ENCODE data around the gene INAFM1. TPM values are rescaled to one million over a fixed set of nuclear protein-coding genes. Genes with fewer than 3 reads are reported as not detected.
A peak's percentile ranks its signal among the peaks of the same experiment; 100 is the strongest.

The INAFM1 gene
- polyA plus RNA-seq, 1 experiment: 2.4 TPM

GRCh38 chr19:47239152-47239551, 35.5 kb upstream of the INAFM1 start:
- Histone ChIP-seq H3K9me3 (ENCODE audit: control insufficient read depth, insufficient read depth, low read length) (no peaks in the 10 kb centered on the region; the same call in 1 of the 2 replicates), H3K27me3 (ENCODE audit: control insufficient read depth, insufficient read depth, low read length) (no peaks in the 10 kb centered on the region), H3K27ac (ENCODE audit: low read depth, low read length) (no peak overlapping the region), H3K4me3 (ENCODE audit: low read depth, low read length) (peak overlapping the region; percentile 53)
- no peak for TF ChIP-seq CTCF (IDR thresholded peaks at IDR 0.05; ENCODE audit: low read depth, low read length)
- no peak for DNase-seq (ENCODE audit: low read depth, low spot score)
- POLR2A ChIA-PET: interaction anchor here (0.7 to 3.4 kb wide), 3 partner anchors 13 to 62 kb away, joined by 3 to 29 read pairs (median 4); no protein-coding TSS in a partner anchor
- CTCF ChIA-PET: interaction anchor here (1.1 to 1.3 kb wide), 3 partner anchors 8 to 399 kb away, joined by 3 to 6 read pairs (median 6); no protein-coding TSS in a partner anchor

DNA sequence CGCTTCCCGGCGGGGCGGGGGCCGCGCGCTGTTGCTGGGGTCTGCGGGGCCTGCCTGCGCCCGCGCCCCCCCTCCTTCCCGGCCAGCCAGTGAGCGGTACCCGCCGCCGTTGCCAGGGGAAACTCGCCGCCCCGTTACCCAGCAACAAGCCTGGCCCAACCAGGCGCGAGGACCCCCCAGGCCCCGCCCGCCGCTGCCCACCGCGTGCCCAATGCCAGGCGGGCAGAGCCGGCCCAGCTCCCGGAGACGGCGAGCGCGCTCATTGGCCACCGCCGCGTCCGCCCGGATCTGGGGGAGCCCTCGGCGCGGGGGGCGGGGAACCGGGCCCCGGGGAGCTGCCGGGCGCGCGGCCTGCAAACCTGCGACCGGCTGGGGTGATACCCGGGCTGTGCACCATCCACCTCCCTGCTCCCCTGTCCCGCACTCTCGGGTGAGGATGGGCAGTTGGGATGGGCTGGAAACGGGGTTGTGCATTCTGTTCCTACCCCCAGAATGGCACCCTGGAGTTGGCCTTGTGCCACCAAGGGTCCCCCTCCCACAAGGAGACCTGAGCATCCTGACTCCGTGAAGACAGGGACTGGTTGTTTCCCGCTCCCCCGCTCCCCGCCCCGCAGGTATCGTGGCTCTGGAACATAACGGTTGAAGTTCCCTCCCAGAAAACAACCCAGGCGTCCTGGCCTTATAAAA, 34.9 kb upstream of the INAFM1 start:
- Histone ChIP-seq H3K4me3 (ENCODE audit: low read depth, low read length) (peak overlapping the region; percentile 53), H3K9me3 (ENCODE audit: control insufficient read depth, insufficient read depth, low read length) (no peaks in the 10 kb centered on the region; the same call in 1 of the 2 replicates), H3K27ac (ENCODE audit: low read depth, low read length) (no peak overlapping the region), H3K27me3 (ENCODE audit: control insufficient read depth, insufficient read depth, low read length) (no peaks in the 10 kb centered on the region)
- no peak for DNase-seq (ENCODE audit: low read depth, low spot score)
- CTCF ChIA-PET: interaction anchor here (1.1 to 1.3 kb wide), 3 partner anchors 8 to 399 kb away, joined by 3 to 6 read pairs (median 6); no protein-coding TSS in a partner anchor
- no peak for TF ChIP-seq CTCF (IDR thresholded peaks at IDR 0.05; ENCODE audit: low read depth, low read length)
- POLR2A ChIA-PET: interaction anchor here (0.7 to 3.4 kb wide), 4 partner anchors 13 to 63 kb away, joined by 3 to 29 read pairs (median 4); no protein-coding TSS in a partner anchor

DNA sequence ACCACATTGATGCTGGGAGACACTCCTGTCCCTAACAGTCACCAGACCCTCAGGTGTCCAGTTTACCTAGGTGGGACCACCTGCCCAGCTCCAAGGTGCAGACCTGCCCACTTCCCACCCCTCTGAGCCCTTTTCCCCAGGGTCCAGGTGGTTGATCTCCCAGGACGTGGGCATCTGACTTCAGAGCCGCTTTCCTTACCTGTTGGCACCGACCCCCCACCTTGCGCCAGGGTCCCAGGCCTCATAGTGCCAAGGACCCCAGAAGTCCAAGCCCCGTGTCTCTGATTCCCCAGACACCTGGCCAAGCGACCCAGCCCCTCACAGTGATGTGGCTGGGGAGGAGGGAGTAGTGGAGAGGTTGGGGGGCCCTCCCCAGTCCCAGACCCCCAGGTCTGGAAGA, 34.1 kb upstream of the INAFM1 start:
- no peak for DNase-seq (ENCODE audit: low read depth, low spot score)
- CTCF ChIA-PET: interaction anchor here (0.6 to 1.3 kb wide), 2 partner anchors 29 to 127 kb away, joined by 5 to 6 read pairs; partner anchors contain the start of gene ZC3H4
- no peak overlapping the region; the same call in 1 of the 2 replicates for H3K4me3 ChIP-seq (ENCODE audit: low read depth, low read length)
- TF ChIP-seq CTCF (IDR thresholded peaks at IDR 0.05; ENCODE audit: low read depth, low read length): no peak
- H3K27me3 ChIP-seq (ENCODE audit: control insufficient read depth, insufficient read depth, low read length): no peaks in the 10 kb centered on the region
- POLR2A ChIA-PET: interaction anchor here (0.7 to 3.4 kb wide), 4 partner anchors 14 to 127 kb away, joined by 3 to 29 read pairs (median 4); partner anchors contain the start of gene ZC3H4
- no peaks in the 10 kb centered on the region; the same call in 1 of the 2 replicates for H3K9me3 ChIP-seq (ENCODE audit: control insufficient read depth, insufficient read depth, low read length)
- no peak overlapping the region for H3K27ac ChIP-seq (ENCODE audit: low read depth, low read length)

- POLR2A ChIA-PET: interaction anchor here (0.7 to 3.4 kb wide), 3 partner anchors 15 to 128 kb away, joined by 3 to 29 read pairs (median 4); partner anchors contain the start of gene ZC3H4
- Histone ChIP-seq H3K27me3 (ENCODE audit: control insufficient read depth, insufficient read depth, low read length) (no peaks in the 10 kb centered on the region), H3K4me3 (ENCODE audit: low read depth, low read length) (peak overlapping the region; percentile 7), H3K9me3 (ENCODE audit: control insufficient read depth, insufficient read depth, low read length) (no peaks in the 10 kb centered on the region; the same call in 1 of the 2 replicates), H3K27ac (ENCODE audit: low read depth, low read length) (no peak overlapping the region)
- CTCF ChIA-PET: interaction anchor here (0.6 kb wide), 1 partner anchor 128 kb away, joined by 5 read pairs; the partner anchor contains the start of gene ZC3H4
- no peak for DNase-seq (ENCODE audit: low read depth, low spot score)
- TF ChIP-seq CTCF (IDR thresholded peaks at IDR 0.05; ENCODE audit: low read depth, low read length): no peak
Observed at GRCh38 chr19:47240996-47241918, 33.4 kb upstream of the INAFM1 start.

All from AG04450 (cell line).